ENCODE data around the gene UBASH3A.
"Not testable (repeated sequence)": the region's sequence is repeated elsewhere in the genome, so short reads cannot be mapped to it uniquely, and the experiment has no call there.

The UBASH3A gene

DNA sequence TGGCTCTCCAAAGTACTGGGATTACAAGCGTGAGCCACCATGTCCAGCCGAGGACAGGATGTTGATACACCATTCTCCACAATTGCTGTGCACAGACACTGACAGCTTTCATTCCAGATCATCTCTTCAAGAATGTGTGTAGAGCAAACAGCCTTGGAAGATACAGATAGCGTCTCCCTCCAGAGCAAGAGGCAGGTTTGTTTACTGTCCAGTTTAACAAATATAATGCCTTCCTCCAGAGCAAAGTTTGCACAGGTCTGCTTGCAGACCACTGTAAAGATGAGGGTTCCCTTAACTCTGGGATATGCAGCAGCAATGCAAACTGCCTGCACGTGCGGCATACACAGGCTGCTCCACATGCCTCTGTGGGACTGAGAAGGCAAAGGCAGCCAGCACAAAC is 12.4 kb upstream of the UBASH3A start:
- DNase-seq, result no peak

DNA sequence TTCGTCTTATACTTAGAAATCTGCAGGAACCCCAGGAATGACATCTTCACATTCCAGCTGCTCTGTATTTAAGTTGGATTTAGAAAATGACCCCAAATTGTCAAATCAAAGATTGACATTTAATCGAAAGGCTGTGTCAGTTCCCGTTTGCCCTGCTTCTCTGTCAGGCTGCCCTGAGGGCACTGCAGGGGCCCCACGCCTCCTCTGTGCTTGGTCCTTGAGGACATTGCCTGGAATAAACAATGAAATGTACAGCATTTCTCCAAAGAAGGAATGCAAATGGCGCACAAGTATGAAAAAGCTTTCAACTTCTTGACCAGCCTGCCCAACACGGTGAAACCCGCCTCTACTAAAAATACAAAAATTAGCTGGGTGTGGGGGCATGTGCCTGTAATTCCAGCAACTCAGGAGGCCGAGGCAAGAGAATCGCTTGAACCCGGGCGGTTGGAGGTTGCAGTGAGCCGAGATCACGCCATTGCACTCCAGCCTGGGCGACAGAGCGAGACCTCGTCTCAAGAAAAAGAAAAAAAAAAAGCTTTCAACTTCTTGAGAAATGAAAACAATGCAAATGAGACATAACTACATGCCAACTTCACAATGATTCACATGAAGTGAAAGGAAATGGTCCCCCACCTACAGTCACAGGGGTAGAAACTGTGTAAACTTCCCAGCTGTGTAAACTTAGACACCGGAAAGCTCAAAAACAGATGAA is 10.8 kb upstream of the UBASH3A start:
- no peak for DNase-seq

DNA sequence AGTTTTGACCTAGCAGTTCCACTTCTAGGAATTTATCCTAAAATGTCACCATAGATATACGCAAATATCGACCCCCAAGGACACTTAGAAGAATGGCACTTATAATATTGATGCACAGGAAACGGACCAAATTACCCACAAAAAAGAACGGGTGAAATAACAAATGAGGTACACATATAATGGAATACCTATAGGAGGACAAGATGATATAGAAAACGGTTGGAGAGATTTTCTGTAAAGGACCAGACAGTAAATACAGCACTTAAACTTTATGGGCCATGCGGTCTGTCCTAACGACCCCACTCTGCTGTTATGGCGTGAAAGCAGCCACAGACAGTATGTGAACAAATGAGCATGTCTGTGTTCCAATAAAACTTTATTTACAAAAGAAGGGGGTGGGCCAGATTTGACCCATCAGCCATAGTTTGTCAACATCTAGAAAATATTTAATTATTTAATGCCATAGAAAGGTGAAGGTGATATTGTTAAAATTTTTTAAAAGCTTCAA is 10.2 kb upstream of the UBASH3A start:
- DNase-seq, result no peak

DNA sequence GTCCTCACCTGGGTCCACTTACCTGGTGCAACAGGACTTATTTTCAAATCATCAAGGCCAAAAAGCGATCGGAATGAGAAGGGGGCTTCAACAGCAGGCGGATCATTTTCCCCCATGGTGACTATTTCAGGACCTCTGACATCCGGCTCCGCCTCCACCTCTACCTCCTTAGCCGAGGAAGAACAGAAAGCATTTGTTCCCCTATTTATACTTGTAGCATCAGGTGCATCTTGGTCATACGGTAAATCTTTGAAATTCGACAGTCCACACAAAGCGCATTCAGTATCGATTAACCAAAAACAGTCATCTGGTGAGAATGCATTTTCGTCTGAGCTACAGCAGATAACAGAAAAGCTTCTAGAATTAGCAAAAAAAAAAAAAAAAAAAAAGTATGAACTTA is 8.4 kb upstream of the UBASH3A start:
- DNase-seq, result no peak

DNA sequence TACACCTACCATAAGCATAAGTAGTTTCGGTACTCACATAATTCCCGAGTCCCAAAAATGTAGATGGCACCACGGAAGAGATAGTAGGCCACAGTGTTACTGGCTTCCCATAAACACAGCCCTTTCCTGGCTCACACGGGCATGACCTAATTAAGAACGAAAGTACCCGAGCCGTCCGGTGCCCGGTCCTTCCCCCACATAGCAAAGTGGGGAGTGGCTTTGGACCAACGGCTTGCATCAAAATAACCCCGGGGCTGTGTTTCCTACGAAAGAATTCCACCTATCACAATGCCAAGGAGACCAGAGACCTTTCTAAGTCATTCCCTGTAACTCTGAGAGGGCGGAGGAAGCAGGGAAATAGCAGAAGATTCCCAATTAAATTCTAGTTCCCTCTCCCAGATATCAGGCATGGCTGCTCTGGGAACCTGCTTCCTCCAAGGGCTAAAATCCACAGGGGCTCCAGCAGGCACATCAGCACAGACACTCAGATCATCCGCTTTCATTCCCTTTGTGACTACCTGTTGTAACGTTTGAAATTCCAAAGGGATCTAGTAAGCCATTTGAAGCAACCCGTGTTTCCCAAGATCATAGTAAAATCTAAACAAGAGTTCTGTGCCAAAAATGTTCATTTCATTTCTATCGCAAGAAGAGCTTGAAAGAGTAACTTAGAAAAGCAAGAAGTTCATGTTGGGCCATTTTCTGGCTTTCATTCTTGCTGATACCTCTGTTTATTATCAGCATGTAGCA is 7.6 kb upstream of the UBASH3A start, which contains the start of gene TMPRSS3:
TSS of gene TMPRSS3 (minus strand) at position 148 of the 747 bp plus-strand sequence. CDS start 635 bp downstream, outside the sequence.
- DNase-seq, result no peak

DNA sequence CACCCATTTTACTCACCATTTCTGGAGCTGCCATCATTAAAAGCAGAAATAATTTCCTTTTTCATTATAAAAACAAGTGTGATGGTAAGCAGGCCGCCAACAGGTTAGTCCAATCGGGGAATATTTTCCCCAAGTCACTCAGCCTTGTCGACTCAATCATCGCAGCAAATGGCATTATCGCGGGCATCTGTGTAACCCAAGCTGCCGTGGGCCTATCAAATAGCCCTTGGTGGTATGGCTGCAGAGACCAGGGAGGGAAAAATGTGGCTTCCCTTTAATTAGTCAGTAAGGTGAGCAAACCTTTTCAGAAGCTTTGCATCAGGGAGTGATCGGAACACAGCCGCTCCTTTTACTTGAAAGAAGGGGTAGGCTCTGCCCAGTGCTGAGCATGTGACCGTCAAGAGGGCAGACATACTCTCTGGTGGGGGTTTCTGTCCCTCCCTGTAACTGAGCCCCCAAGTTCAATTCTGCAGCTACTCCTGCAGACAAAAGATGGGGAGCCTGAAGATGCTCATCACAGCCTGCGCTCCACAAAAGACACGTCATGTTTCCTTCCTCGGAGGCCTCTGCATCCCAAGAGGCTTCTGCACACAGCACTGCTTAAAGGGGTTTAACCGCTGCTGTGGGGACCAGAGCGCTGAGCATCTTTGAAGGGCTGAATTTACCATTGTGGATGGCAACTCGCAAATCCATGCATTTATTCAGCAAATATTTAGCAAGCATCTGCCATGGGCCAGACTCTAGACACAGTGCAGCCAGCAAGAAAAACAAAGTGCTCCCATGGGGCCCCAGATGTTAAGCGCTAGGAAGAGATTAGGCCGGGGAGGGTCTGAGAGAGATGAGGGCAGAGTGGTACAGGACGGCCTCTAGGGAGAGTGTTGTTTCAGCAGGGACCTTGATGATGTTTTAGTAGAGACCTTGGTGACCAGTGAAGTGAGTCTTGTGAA is 6.6 kb upstream of the UBASH3A start:
- DNase-seq, result no peak

DNA sequence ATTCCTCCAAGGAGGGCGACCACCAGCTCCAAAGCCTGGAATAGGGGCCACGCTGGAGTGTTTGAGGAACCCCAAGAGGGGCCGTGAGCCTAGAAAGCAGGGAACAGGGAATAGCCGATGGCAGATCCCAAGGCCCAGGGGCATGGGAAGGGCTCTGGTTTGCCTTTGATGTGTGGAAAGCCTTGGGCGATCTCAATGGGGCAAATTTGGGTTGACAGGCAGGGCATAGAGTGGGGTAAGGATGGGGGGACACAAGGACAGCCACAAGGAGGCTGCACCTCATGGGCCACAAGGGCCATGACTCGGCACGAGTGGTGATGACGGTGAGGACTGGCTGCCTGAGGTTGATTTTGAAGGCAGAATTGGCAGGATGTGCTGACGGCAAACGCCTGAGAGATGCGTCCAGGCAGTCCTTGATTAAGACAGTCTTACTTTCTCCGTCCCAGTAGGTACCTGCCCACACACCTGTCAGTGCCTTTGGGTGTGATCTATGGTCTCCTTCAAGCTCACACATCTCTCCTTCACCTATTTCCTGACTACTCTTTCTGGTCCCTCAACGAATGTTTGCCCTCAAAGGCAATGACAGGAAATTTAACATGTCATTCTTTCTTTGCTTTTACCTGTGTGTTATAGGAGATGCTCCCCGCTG is 5.8 kb upstream of the UBASH3A start:
- no peak for DNase-seq

DNA sequence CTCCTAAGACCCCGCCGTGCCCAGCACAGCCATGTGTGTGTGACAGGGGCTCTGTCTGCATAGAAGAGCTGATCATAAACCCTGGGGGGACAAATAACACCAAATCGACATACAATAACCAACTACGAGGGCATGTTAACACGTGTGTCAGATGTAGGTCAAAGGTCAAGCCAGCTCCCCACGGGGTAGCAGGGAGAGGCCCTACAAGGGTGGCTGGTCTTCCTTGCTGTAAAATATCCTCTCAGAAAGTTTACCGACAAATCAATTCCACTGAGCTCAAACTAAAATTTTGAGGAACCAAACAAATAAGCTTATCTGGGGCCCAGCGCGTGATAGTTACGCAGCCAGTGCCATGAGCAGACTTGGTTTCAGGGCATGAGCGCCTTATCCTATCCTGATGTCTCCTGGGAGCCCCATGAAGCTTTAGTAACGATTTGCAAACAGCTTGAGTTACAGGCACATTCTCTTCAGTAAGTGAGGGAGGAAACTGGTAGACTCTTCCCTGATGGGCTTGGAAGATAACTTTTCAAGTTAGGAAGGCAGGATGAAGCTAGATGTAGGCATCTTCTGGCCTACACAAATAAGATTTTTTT is 5.2 kb upstream of the UBASH3A start:
- DNase-seq, result no peak

DNA sequence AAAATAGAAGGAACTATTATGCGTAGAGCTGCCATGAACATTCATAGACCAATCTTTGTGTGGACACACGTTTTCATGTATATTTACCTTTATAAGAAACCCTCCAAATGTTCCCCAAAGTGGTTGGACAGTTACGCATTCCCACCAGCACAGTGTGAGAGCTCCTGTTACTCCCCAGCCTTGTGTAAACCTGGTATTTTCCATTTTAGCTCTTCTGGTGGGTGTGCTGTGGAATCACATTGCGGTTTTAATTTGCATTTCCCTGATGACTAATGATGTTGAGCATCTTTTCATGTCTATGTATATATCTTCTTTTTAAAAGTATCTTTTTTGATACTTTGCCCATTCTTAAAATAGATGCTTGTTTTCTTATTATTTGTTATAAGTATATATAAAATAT is 3.2 kb upstream of the UBASH3A start:
- DNase-seq, result no peak

DNA sequence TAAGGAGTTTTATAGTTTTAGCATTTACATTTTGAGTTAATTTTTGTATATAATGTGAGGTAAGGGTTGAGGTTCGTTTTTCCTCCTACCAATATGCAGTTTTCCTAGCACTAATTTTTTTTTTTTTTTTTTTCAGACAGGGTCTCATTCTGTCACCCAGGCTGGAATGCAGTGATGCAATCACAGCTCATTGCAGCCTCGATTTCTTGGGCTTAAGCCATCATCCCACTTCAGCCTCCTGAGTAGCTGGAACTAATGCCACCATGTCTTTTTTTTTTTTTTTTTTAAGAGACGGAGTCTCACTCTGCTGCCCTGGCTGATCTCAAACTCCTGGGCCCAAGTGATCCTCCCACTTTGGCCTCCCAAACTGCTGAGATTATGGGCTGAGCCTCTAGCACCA is 2.5 kb upstream of the UBASH3A start:
- no peak for DNase-seq

DNA sequence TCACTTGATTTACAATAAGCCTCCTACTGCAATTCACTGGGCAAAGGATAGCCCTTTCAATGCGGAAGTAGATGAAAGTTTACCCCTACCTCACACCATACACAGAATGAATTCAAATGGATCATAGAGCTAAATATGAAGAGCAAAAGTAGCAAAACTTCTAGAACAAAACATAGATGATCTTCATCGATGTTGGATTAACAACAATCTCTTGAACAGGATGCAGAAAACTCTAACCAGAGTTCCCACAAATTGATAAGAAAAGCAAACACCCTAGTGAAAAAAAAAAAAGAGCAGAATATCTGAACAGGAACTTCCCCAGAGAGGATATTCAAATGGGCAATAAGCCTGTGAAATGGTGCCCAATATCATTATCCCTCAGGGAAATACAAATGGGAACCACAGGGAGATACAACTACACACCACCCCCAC is 1.9 kb upstream of the UBASH3A start:
- no peak for DNase-seq

DNA sequence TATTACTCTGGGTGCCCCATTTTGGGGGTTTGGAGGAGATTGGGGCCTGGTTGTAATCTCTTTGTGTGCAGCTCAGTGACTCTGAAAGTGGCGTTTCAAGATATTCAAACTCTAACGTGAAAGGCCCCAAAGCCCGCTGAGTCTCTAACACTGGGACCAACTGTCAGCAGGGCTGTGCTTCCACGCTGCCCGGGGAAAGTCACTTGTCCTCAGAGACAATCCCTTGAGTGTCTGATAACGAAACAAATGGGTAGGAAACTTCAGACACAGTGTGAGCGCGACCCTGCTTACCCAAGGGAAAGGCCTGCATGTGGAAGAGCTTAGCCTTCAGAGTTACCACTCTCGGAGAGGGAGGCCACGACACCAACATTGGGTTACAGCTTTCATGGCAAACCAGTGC is 837 bp downstream of the UBASH3A start:
- no peak for DNase-seq

DNA sequence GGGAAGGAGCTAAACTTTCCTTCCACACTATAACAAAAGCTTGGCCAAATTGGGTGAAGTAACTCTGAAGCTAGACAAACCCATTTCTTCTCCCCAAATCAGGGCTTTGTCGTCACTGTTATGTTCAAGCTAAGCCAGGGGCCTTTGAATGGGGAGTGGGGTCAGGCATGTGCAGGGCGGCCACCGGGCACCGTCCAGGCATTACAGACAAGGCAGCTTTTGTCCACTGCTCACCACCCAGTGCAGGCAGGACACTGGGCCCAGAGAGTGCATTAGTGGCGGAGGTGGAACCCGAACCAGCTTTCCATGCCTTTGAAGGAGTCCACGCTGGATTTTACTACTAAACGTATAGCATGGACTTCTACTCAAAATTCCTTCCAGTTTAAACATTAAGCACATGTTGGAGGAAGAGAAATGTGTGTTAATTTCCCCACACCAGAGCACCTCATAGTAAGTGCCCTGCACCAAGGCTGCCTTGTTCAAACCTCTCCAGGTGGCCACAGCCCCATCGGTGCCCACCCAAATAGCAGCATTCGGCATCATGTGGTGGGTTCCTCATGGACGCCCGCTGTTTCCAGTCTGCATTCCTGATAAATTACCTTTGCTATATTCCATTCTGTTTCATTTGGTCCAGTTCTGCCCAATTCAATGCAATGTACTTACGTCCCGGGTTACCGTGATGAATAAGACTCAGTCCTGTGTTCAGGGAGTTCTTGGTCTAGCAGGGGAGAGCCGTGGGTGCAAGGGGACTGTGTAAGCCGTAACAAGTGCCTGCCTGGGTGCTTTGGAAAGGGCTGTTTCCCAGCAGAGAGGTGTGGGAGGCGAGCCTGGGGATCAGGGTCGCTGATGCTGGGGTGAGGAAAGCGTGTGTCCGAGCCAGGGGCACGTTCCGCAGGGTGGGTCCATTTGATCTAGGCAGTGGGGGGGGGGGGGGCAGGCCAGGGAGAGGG is 1.6 kb downstream of the UBASH3A start:
- DNase-seq, result no peak

DNA sequence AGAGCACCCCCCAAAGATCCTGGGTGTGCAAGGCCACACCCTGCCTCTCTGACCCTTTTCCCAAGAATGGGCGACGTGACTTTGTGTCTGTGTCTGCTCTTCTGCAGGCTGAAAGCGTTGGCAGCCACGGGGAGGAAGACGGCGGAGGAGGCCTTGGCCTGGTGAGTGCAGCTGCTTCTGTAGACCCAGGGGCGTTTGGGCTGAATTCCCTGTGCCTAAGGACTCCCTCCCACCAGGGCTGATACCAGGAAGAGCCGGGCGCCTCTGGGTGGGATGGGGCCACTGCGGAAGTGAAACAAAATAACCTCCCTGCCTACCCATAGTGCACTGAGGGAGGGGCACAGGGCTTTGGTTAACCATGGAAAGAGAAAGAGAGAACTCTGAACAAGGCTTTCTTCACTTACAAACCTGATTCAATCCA is 2.5 kb downstream of the UBASH3A start:
- no peak for DNase-seq

DNA sequence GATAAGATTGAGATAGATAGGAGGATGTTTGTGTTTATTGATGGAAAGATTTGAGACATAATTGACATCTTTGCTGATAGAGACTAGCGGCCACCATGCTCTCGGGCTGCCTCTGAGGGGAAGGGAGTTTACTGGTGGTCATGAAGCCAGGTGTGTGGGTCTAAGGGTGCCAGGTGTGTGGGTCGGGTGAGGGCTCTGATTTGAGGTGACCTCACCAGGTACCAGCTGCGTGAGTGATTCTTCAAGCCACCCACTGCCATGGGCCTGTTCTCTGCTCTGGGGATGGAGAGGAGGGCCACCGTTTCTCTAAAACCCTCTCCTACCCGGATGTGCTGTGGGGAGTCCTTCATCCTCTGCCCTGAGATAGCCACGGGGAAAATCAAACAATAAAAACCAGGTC is 3.2 kb downstream of the UBASH3A start:
- no peak for DNase-seq

DNA sequence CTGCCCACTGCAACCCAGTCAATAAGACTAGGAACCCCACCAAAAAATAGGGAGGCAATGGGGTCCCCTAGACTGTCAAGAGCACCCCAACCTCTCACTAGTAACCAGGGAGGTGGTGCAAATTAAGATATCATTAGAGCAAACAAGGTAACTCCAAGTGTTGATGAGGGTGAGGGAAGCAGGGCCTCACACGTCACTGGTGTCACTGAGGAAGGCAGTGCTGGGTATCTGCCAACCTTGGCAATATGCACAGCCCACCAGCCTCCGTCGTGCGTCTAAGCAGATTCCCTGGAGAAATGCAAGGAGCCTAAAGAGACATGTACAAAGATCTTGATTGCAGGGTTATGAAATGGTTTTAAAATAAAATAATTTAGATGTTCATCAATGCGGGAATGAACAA is 3.8 kb downstream of the UBASH3A start:
- no peak for DNase-seq

DNA sequence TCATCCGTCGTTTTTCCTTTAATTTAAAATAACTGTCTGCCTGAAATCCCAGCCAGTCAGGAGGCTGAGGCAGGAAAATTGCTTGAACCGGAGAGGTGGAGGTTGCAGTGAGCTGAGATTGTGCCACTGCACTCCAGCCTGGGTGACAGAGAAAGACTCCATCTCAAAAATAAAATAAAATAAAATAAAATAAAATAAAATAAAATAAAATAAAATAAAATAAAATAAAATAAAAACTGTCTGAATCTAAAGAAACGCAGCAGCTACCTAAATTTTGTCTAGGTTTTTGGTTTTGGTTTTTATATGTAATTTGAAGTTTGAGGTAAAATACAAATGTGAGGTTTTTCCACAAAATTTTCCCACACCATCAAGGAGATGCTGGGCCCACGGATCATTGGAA is 5.0 kb downstream of the UBASH3A start:
- DNase-seq, result not testable (repeated sequence)

DNA sequence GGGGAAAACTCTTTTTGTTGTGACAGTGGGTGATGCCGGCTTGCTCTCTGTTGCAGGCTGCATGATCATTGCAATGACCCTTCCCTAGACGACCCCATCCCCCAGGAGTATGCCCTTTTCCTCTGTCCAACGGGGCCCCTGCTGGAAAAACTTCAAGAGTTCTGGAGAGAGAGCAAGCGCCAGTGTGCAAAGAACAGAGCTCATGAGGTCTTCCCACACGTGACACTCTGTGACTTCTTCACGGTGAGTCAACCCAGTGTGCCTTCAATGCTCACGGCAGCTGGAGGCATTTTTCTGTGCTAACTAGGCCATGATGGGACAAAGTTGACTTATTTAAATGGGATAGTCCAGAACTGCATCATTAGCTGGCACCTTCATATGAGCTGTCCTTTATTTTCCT is 5.7 kb downstream of the UBASH3A start:
- DNase-seq, result no peak

DNA sequence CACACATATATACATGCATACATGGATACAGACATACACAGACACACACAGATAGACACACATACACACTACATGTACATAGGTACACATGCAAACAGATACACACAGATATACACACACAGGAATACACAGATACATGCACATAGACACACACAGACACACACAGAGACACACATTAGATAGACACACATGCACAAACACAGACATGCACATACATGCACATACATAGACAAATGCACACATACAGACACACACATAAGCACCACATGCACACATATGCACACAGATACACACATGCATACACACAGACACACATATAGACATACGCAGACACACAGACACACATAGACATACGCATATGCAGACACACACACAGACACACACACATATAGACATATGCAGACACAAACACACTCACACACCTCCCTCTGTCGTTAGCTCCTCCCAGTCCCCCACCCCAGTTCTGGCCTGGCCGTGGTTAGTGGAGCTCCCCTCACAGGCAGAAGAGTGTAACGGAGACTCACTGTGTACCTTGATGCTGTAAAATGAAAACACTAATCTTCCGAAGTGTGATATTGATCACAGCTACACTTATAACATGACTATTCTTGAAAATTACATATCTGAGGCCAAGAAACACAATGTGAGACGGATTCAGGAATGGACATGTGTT is 7.6 kb downstream of the UBASH3A start:
- DNase-seq, result no peak
